ENCODE data around the gene LYST.
"Not testable (repeated sequence)": the region's sequence is repeated elsewhere in the genome, so short reads cannot be mapped to it uniquely, and the experiment has no call there.

Gene LYST

DNA sequence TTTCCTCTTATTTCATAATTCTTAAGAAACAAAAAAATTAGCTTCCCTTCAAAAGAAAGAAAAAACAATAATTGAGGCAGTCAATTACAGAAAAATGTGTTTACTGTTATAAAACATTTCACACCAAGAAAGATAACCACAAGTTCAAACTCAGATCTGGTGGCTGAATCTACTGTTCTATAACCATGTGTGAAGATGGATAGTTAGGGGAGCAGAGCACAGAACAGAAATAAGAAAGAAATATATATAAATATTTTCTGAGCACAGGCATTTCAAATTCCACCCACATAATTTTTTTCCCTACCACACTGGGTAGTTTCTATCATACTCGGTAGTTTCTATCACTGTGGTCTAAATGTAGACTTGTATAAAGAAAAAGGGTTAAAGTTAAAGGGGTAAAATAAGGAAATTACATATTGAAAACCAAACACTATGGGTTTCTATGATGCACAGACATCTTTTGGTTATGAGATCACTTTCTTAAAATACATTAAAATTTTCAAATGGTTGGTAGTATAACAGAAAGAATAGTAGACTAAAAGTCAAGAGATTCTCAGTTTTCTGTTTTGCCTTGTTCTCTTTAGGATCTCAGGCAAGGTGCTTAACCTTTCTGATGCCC, 10.8 kb downstream of the LYST start:
- DNase-seq: no peak

DNA sequence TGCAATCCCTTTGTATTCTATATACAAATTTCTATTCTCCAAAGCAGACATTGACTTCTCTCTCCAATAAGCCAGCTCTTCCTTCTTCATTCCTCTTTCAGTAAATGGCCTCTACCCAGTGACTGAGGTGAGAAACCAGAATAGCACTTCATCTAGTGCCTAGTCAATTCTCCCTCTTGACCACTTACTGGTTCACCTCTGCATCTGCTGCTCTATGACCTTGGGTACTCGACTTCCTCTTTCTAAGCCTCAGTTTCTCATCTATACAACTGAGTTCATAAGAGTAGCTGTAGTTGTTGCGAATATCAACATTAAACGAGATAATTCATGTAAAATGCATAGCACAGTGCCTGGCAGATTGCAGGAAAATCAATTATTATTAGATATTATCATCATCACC, 12.4 kb downstream of the LYST start:
- no peak for DNase-seq

DNA sequence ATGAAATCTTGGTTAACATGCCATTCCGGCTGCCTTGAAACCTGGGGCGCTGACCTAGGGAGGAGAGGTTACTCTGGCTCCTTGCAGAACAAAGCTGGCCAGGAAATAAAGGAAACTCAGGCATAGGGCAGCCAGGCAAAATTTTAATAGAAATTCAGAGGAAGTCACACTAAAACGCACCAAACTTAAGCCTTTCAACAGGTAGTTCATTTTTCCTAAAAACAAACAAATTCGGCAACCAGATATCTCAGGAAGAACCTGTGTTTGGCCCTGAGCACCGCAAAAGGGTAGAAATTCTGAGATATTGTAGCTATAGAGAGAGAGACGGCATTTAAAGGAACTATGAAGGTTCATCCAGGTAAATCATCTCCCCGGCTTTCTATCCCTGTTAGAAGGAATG, 13.1 kb downstream of the LYST start:
- DNase-seq: no peak

DNA sequence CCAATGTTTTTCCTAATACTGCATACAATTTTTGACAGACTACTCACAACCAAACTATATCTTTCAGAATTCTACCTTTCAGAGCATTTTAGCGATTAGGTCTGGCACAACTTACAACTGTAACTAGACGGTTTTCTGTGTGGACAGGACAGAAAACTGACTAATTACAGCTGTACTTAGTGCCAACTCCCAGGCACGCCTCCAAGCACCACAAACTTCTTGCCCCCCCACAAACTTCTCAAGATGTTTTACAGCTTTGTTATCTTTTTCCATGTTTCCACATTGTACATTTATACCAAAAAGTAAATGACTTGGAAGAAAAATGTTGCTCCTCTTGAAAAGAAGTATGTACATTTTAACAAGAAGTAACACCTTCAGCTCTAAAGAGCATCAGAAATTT, 13.8 kb downstream of the LYST start:
- DNase-seq: no peak

DNA sequence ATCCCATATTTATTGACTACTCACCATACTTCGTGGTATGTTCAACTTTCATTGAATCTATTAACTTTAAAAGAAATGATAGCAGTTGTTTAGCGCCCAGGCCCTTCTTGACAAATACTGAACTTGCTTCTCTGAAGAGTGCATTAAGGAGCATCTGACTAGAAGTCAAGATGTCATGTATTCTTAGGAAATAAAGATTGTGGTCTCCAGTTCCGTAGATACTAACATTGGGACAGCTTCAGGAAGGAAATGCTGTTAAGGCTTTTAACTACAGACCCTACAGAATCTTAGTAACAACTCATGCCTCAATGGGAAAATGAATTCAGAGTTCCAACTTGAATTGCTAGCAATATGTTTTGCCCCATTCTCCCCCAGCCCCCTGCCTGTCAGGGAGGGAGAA, 14.8 kb downstream of the LYST start:
- DNase-seq: no peak

DNA sequence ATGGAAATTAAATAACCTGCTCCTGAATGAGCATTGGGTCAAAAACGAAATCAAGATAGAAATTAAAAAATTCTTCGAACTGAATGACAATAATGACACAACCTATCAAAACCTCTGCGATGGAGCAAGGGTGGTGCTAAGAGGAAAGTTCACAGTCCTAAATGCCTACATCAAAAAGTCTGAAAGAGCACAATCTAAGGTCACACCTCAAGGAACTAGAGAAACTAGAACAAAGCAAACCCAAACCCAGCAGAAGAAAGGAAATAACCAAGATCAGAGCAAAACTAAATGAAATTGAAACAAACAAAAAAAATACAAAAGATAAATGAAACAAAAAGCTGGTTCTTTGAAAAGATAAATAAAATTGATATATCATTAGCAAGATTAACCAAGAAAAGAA, 18.5 kb downstream of the LYST start:
- peak; percentile 49 for DNase-seq

DNA sequence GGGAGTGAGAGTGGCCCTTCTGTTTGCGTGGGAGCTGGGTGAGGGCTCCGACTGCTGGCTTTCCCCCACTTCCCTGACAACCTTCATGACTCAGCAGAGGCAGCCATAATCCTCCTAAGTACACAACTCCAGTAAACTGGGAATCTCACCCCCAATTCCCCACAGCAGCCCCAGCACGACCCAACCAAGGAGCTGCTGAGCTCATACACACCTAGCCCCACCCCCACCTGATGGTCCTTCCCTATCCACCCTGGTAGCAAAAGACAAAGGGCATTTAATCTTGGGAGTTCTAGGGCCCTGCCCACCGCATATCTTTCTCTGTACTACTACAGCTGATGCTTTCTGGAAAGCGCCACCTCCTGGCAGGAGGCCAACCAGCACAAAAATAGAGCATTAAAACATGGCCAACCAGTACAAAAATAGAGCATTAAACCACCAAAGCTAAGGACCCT, 21.0 kb downstream of the LYST start:
- DNase-seq: not testable (repeated sequence)

DNA sequence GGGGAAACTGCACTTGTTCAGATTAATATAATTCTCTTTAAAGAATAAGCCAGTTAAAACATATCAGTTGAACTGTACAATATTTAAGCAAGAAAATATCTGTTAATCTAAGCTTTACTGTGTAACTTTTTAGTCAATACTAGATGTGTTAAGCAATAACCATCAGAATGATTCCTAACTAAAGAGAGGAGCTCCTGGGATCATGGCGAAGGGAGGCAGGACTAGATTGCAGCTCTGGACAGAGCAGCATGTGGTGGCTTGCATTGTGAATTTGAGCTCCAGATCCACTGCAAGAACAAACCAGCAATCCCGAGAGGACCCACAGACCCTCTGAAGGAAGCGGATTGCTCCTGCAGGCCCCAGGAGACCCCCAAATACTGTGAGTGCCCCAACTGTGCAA, 21.9 kb downstream of the LYST start:
- no peak for DNase-seq

DNA sequence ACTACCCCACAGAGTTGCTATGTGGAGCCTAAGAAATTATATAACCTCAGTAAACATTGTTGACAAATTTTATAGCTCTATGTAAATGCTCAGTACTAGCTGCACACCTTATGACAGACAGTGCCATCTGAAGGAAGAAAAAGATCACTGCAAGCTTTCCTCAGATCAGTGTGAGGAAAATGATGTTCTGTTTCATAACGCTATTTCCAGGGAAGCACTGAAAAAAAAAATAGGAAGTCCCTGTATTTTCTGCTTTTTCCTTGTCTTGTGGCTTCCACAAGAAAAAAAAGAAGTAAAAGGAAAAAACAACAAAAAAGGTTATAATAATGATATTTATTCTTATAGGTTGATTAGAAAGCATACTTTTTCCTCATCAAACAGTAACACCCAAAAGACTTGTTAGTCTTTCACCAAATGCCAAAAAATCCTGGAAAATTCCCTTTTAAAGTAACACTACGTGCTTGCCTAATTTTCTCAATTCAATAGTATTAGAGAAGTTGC, 23.2 kb downstream of the LYST start:
- DNase-seq: peak; percentile 34

DNA sequence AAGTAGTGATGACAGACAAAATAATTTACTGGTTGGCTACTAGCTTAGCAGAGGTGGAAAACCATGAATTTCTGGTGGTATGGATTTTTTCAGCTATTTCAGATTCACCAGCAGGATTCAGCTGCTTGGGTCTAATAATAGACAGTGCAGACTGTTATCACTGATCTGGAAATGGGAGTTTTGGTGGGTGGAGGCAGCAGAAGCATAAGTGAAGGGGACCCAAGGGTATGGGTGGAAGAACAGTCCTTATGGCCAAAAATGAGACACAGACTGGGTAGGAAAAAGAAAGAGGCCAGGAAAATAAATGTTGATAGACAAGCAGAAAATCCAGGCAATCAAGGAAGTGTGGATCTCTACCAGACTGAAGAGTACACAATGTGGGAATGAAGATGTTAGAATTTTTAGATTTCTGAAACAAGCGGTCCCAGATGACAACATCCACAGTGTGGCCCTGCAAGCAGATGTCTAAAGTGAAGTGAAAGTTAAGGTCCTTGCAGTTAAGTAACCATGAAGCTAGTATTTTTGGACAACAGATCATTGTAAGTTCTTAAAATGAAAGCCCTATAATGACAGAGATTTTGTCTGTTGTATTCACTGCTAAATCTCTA, 24.7 kb downstream of the LYST start:
- DNase-seq: no peak

DNA sequence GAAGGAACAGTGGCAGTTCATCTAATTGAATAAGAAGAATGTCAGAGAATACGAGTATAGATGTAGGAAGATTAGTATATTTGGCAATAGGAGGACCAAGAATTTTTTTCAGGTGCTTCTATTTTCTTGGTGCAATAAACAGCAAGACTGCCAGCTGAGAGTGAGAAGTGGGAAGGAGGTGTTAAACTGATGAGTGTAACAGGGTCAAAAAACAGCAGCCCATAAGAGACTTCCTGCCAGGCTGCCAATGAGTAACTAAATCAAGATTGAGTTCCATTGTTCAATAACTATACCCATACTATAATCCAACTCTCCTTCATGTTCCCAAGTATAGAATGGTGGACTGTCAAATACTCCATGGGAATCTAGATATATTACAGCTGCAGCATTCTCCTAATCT, 28.7 kb downstream of the LYST start:
- DNase-seq: peak; percentile 23

DNA sequence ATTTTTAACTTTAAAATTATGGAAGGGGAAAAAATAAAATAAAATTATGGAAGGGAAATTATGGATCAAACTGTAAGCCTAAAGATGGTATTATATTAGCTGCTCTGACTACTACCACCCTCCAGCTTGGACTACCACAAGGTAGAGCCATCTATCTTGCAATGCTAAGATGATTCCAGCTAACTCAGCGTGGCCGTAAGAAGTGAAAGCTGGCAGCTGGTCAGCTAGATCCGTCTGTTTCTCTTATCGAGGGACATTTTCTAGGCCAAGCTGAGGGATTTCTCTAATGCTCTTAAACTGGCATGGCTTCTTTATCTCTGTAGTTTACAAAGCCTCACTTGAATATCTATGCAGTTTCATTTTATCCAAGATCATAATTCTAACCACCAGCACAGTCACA, 31.5 kb downstream of the LYST start:
- no peak for DNase-seq

DNA sequence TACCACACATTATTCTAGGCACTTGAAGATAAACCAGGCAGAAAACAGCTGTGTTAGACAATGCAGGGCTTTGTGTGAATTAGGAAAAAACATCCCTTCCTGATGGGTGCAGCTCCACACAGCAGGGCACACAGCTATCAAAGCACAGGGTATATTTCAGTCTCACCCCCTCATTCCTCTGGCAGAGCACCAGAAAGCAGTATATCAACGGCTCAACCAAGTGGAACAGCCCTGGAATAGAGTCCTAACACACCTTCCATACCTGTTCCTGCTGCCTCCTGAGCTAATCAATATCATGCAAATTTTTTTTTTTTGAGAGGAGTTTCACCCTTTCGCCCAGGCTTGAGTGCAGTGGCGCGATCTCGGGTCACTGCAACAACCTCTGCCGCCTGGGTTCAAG, 32.1 kb downstream of the LYST start:
- no peak for DNase-seq

DNA sequence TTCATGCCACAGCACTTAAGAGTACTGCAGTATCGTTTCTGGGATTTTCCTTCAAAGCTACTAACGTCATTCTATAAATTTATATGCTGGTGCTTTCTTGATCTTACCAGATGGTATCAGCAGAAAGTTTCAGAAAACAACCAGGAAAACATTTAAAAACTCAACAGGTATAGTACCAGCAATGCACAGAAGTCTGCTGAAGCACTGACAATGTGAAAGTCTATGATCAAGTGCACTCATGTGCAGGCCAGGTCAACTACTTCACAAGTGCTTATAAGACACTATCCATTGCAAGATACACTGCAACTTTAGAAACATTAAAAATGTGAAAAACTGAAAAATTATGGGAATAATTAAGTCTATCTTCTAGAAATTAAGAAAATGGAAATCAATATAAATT, 34.7 kb downstream of the LYST start:
- no peak for DNase-seq

DNA sequence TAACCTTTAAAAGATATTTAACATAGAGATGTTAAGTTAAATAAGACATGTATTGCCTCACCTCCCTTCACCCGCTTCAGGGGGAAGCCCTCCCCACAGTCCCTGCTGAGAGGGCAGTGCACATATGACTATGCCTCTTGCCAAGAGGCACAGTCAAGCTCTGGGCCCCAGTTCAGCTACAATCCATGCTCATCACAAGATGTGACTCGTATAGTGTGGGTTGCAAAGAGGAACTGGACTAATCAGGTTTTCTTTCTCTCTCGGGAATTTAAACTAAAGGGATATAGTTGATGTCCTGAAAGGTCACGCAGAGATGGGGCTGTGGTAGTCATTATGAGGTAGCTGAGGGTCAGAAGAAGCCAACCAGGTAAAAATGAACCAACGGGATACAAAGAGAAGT, 35.6 kb downstream of the LYST start:
- DNase-seq: no peak

DNA sequence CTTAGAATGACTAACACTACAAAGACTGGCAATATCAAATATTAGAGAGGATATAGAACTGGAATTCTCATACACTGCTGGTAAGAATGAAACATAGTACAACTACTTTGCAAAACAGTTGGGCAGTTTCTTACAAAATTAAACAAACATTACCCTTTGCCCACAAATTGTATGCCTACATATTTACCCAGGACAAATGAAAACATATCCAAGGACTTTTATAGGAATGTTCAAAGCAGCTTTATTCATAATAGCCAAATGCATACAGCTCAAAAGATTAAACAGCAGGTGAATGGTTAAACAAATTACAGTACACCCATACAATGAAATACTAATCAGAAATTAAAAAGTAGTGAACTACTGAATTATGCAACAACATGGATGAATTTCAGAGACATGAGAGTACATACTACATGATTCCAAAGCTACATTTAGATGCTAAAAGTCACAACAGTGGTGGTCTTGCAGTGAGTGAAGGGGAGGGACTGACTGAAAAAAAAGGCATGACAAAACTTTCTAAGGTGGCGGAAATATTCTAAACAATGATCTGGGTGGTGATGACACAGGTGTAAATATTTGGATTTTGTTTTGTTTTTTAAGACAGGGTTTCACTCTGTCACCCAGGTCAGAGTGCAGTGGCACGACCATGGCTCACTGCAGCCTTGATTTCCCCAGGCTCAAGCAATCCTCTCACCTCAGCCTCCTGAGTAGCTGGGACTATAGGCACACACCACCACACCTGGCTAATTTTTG, 40.4 kb downstream of the LYST start:
- no peak for DNase-seq

DNA sequence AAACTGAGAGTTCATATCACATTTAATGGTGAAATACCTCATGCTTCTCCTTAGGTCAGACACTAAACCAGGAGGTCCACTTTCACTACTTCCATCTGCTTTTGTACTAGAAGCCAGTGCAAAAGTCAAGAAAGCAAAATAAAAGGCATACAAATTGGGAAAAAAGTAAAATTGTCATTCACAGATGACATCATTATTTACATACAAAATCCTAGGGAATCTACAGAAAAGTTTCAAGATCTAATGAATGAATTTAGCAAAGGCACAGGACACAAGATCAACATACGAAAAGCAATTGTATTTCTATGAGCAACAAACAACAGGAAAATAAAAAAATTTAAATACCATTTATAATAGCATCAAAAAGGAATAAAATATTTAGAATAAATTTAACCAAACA, 41.5 kb downstream of the LYST start:
- DNase-seq: no peak

DNA sequence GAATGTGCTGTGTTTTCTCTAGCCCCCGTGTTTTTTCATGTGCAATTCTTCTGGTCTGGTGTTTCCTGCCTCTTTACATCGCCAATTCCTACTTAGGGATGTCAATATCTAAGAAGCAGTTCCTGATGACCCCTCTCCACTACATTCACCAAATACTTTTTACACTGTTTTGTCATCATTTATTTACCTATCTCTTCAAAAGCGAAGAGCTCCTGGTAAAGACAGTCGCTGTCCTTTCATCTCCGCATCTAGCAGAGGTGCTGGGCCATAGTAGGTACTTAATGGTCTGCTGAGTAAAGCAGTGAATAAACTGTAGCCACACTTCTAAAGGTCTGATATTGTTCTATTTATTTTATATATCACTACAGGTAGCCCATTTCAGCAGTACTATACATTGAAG, 43.0 kb downstream of the LYST start:
- no peak for DNase-seq

DNA sequence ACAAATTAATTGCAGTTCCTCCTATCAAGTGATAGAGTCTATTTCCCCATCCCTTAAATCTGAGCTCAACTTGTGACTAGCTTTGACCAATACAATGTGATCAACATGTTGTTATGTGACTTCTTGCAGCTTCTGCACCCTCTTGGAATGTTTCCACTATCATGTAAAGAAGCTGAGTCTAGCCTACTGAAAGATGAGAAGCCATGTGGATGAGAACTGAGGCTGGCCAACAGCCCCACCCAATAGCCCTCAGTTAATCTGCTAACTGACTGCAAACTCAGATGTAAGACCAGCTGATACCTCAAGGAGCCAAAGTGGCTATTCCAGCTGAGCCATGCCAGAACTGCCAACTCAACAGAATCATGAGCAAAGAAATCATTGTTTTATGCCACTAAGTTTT, 44.0 kb downstream of the LYST start:
- no peak for DNase-seq

DNA sequence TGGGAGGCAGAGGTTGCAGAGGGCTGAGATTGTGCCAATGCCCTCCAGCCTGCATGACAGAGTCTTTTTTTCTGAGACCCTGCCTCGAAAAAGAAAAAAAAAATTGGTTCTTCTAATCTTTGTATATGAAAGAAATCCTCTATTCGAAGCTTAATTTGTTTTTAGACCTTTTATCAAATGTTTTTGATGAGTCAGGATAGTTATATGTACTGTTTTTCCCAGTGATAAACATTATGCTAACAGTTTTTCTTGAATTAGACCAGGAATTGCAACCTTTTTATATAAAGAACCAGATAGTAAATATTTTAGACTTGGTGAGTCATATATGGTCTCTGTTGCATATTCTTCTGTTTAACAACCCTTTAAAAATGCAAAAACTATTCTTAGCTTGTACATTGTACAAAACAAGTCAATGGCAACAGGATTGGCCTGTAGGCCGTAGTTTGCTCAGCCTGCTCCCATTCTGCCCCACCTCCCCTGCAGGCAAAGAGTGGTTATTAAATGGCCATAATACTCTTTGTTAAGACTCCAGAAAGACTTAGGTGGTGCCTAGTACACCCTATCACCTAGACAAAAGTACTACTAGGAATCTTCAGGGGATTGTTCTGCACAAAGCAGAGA, 45.2 kb downstream of the LYST start:
- no peak for DNase-seq

DNA sequence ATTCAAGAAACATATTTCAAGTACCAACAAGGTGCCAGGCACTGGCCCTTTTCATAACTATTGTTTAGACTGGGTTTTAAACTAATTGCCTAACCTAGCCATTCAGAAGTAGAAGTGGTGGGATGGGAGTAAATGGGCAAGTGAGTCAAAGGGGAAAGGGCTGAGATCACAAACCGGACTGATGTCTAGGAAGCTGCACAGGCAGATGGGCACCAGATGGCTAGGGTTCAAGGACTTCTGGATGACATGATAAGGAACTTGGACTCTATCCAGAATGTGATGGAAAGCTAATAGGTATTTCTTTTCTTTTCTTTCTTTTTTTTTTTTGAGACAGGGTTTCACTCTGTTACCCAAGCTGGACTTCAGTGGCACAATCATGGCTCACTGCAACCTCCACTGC, 46.6 kb downstream of the LYST start:
- DNase-seq: no peak

DNA sequence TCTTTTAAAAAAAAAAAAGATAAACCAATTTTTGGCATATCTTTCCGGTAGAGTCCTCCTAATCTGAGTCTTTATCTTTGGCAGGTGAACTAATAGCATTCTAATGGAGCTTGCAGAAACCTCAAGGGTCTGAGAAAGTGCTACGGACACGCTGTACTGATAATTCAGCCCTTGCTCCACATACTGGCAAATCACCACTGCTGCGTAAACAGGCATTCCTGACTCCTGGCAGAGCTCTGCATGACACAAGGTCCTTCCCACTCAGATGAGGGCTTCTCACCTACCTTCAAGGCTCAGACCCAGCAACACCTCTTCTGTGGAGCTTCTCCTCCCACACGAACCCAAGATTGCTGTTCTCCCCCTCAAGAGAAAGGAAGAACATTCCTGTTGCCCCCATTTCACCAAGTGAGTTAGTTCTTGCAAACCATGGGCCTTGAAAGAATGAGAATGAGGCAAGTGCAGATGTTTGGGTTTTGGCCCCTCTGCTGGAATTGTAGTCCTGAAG, 48.0 kb downstream of the LYST start:
- DNase-seq: no peak

DNA sequence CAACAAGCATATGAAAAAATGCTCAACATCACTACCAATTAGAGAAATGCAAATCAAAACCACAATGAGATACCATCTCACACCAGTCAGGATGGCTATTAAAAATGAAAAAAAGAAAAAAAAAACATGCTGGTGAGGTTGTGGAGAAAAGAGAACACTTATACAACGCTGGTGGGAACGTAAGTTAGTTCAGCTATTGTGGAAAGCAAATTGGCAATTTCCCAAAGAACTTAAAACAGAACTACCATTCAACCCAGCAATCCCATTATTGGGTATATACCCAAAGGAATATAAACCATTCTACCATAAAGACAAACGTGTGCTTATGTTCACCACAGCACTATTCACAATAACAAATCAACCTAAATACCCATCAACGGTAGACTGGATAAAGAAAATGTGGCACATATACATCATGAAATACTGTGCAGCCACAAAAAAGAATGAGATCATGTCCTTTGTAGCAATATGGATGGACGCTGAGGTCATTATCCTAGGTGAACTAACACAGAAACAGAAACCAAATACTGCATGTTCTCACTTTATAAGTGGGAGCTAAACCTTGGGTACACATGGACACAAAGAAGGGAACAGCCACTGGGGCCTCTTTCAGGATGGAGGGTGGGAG, 49.5 kb downstream of the LYST start:
- DNase-seq: no peak

All from CD4-positive, alpha-beta T cell treated with Interleukin-10 for 1 hour (primary cell).